Testis (tissue), 2 donors: Measurements from ENCODE around the gene PRMT9.

Experiments
- CTCF ChIP-seq, 3 experiments: fragments of 450-650 bp in 2 of 3; fragments of 200-600 bp in 1 of 3; sonication (generic) in 1 of 3; IDR thresholded peaks; one replicate each; pipeline ENCODE4 v1.5.1; 2016 to 2019; ENCODE audit warnings: antibody characterized with exemption in 3 of 3, mild to moderate bottlenecking in 2 of 3, moderate library complexity in 1 of 3
- POLR2A ChIP-seq: fragments of 450-650 bp; IDR thresholded peaks from one replicate; pipeline ENCODE4 v1.6.1; 2017; ENCODE audit warnings: antibody characterized with exemption, mild to moderate bottlenecking, moderate library complexity

DNA sequence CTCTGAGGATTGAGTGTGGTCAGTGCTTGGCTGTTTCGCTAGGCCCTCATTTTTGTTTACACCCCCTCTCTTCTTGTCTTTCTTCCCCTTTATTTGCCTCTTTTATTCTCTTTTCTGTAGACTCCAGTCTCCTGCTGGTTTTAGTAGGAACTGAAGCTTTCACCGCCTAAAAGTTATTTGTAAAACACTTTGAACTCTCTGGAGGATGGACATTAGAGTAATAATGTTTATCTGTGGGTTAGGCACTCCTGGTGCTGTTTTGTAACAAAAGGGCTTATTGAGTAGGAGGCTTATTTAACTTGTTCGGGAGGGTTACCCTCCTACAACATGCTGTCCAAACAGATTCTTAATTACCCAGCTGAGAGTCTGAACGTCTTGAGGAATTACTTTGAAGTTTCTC, 46.4 kb upstream of the PRMT9 start:
- TF ChIP-seq CTCF (IDR thresholded peaks at IDR 0.05) (peak in 1 of 3 experiments; percentile 23), POLR2A (no peak)
